ENCODE data around the gene IZUMO3. TPM values are rescaled to one million over a fixed set of nuclear protein-coding genes. Genes with fewer than 3 reads are reported as not detected.

IZUMO3 gene
- total and polyA plus RNA-seq, 3 donors from 2014 or later, result 2.8 to 16.8 (median 4.3) TPM

DNA sequence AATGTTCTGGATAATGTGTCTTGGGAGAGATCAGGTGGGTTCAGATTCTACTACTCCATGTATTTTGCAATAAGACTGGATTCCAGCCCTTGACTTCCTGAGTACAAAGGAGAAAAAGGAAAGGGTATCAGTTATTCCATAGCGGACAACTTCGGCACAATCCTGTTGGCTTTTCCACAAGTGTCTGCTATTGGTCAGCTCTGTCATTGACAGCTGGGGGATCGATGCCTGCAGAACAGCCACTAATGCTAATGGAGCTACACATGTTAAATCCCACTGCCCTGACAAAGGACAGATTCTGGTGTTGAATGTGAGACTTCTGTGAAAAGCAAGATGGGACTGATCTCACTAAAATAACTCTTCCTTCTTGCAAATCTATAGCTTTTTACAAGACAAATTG is 41.2 kb downstream of the IZUMO3 start:
- TF ChIP-seq, protein P1, sequence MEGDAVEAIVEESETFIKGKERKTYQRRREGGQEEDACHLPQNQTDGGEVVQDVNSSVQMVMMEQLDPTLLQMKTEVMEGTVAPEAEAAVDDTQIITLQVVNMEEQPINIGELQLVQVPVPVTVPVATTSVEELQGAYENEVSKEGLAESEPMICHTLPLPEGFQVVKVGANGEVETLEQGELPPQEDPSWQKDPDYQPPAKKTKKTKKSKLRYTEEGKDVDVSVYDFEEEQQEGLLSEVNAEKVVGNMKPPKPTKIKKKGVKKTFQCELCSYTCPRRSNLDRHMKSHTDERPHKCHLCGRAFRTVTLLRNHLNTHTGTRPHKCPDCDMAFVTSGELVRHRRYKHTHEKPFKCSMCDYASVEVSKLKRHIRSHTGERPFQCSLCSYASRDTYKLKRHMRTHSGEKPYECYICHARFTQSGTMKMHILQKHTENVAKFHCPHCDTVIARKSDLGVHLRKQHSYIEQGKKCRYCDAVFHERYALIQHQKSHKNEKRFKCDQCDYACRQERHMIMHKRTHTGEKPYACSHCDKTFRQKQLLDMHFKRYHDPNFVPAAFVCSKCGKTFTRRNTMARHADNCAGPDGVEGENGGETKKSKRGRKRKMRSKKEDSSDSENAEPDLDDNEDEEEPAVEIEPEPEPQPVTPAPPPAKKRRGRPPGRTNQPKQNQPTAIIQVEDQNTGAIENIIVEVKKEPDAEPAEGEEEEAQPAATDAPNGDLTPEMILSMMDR (IDR thresholded peaks at IDR 0.05), result no peak
- TF ChIP-seq POLR2A (IDR thresholded peaks at IDR 0.05), result no peak
- intact Hi-C loops (cut with DNase I; ENCODE audit: low total_unique reads), result no loop called here
- 76 to 77% methylated on average over 3 of the region's 3 CpGs for WGBS, 2 donors
- no peak overlapping the region for H3K4me3 ChIP-seq
- H3K36me3 ChIP-seq (ENCODE audit: low read depth, missing control alignments), result no peaks in the 10 kb centered on the region
- no peak for DNase-seq
- no peak overlapping the region for H3K27ac ChIP-seq
- H3K27me3 ChIP-seq, result no peaks in the 10 kb centered on the region
- no peaks in the 10 kb centered on the region for H3K9me3 ChIP-seq
- H3K4me1 ChIP-seq, result no peaks in the 10 kb centered on the region

DNA sequence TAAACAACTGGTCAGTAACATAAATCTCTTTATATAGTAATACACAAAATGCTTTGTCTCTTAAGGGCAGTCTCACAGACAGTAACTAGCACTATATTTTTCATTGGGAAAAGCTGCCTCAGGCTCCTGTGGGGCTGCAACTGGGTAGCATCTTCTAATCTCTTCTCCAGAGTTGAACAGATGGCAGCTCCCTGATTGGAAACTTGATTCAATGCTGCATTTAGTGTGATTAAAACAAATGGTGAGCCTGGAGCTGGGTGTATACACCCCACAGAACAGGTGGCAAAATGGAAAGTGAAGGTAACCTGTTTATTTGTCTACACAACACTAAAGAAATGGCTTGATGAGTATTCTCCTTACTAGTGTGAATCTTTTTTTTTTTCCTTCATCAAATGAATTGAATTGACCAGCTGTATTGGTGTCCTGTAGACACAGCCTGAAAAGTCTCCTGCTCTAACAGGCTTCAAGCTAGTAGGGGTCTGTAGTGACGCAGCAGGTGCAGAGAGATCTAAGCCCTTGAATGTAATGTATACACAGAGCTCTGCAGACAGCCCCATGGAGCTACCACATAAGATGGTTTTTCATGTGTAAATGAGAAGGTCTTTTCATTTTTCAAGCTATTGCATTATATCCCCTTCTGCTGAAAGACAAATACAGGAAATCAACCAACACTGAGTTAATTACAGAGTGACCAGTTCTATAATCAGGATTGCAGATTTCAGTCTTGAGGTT is 43.3 kb downstream of the IZUMO3 start:
- H3K27me3 ChIP-seq, result no peaks in the 10 kb centered on the region
- TF ChIP-seq, protein P1 (IDR thresholded peaks at IDR 0.05), result no peak
- no peak for TF ChIP-seq POLR2A (IDR thresholded peaks at IDR 0.05)
- no peaks in the 10 kb centered on the region for H3K4me1 ChIP-seq
- no peaks in the 10 kb centered on the region for H3K9me3 ChIP-seq
- intact Hi-C loops (cut with DNase I; ENCODE audit: low total_unique reads), result no loop called here
- WGBS, 2 donors, result 91 to 93% methylated on average over 1 of the region's 1 CpG
- H3K36me3 ChIP-seq (ENCODE audit: low read depth, missing control alignments), result no peaks in the 10 kb centered on the region
- no peak overlapping the region for H3K4me3 ChIP-seq
- DNase-seq, result no peak
- H3K27ac ChIP-seq, result no peak overlapping the region

DNA sequence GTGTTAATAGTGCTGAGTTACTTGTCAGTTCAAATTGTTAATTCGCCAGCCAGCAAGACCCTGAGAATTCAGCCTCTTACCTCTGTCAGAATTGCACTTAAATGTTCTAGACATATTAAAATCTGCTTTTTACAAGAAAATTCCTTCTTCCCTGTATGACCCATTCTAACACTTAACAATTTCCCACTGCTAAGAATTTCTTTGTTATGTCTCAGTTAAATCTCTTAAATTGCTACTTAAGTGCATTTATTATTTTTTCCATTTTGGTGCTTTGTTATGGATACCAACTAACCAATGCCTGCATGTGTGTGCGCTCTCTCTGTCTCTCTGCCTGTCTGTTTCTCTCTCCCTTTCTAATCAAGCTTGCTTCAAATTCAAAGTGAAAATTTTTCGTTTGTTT is 44.9 kb downstream of the IZUMO3 start:
- Histone ChIP-seq H3K9me3 (no peaks in the 10 kb centered on the region), H3K27me3 (no peaks in the 10 kb centered on the region), H3K27ac (no peak overlapping the region), H3K36me3 (ENCODE audit: low read depth, missing control alignments) (no peaks in the 10 kb centered on the region), H3K4me1 (no peaks in the 10 kb centered on the region), H3K4me3 (no peak overlapping the region)
- DNase-seq, result no peak
- whole genome bisulfite sequencing, 2 donors, result 82 to 87% methylated on average over 3 of the region's 3 CpGs
- intact Hi-C loops (cut with DNase I; ENCODE audit: low total_unique reads), result no loop called here
- TF ChIP-seq POLR2A (IDR thresholded peaks at IDR 0.05), result no peak
- TF ChIP-seq, protein P1 (IDR thresholded peaks at IDR 0.05), result no peak

GRCh38 chr9:24498632-24499031 is 47.1 kb downstream of the IZUMO3 start:
- WGBS, 2 donors, result 44% methylated on average over 2 of the region's 2 CpGs
- H3K27ac ChIP-seq, result no peak overlapping the region
- no peak for DNase-seq
- no peaks in the 10 kb centered on the region for H3K9me3 ChIP-seq
- no peak overlapping the region for H3K4me3 ChIP-seq
- TF ChIP-seq, protein P1 (IDR thresholded peaks at IDR 0.05), result no peak
- TF ChIP-seq POLR2A (IDR thresholded peaks at IDR 0.05), result no peak
- intact Hi-C loops (cut with DNase I; ENCODE audit: low total_unique reads), result no loop called here
- no peaks in the 10 kb centered on the region for H3K4me1 ChIP-seq
- no peaks in the 10 kb centered on the region for H3K36me3 ChIP-seq (ENCODE audit: low read depth, missing control alignments)
- no peaks in the 10 kb centered on the region for H3K27me3 ChIP-seq

DNA sequence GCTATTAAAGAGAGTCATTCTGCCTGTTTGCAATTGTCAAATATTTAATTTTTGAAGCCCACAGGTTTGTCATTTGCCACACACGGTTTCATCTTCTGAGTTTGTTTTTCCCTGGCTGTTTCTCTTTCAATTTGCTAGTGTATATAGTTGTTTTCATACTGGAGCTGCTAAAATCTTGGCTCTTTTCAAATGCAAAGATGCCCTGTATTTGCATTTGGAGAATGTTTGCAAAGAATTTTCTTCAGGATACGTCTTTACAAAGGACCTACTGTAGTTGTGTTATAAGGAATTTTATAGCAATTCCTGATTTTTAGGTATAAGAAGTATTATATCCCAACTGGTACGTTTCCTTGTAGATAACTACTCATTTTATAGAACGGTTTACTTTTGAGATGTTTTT is 48.0 kb downstream of the IZUMO3 start:
- no peak overlapping the region for H3K4me3 ChIP-seq
- DNase-seq, result no peak
- no peaks in the 10 kb centered on the region for H3K9me3 ChIP-seq
- H3K36me3 ChIP-seq (ENCODE audit: low read depth, missing control alignments), result no peaks in the 10 kb centered on the region
- no peak for TF ChIP-seq POLR2A (IDR thresholded peaks at IDR 0.05)
- TF ChIP-seq, protein P1 (IDR thresholded peaks at IDR 0.05), result no peak
- 79 to 80% methylated on average over 4 of the region's 4 CpGs for WGBS, 2 donors
- H3K27ac ChIP-seq, result no peak overlapping the region
- no peaks in the 10 kb centered on the region for H3K4me1 ChIP-seq
- intact Hi-C loops (cut with DNase I; ENCODE audit: low total_unique reads), result no loop called here
- H3K27me3 ChIP-seq, result no peaks in the 10 kb centered on the region

Measured in testis (tissue), 3 donors.